K562 (cell line): ENCODE data around the gene CDKL1. TPM values are rescaled to one million over a fixed set of nuclear protein-coding genes. Genes with fewer than 3 reads are reported as not detected.
A peak's percentile ranks its signal among the peaks of the same experiment; 100 is the strongest.
"Not testable (repeated sequence)": the region's sequence is repeated elsewhere in the genome, so short reads cannot be mapped to it uniquely, and the experiment has no call there.

Experiments used
- ATAC-seq: fragments of 200-7000 bp; cut with Tn5 transposase; 3 replicates; pipeline ENCODE4 v1.9.1; 2020; ENCODE audit warnings: moderate library complexity
- BruUV-seq: library from RNA; stranded (reverse); fragments of 400-500 nt; replicated peaks from 2 replicates; lab custom pipeline; 2021; lab: Mats Ljungman, UMichigan
- CTCF ChIA-PET: fragments of 300-600 bp; formaldehyde crosslinking; extraction: SDS; loops from one replicate; lab custom pipeline; 2021; ENCODE audit warnings: low intra/inter-chr PET ratio; lab: Yijun Ruan, JAX
- POLR2A ChIA-PET: fragments of 300-600, 350-650 bp; sonication (Branson Sonifier 250); formaldehyde crosslinking; extraction: SDS; loops from one replicate; lab custom pipeline; 2021; ENCODE audit warnings: antibody characterized with exemption, inconsistent platforms; lab: Yijun Ruan, JAX
- DNase-seq, 4 experiments: peaks; one replicate each; pipeline versions ENCODE4 v3.0.0 to v3.0.0-alpha.2; 2011 to 2018; ENCODE audit warnings: low spot score in 3 of 4, mixed read lengths in 3 of 4; ENCODE audit errors: extremely low read depth in 1 of 4
- FAIRE-seq: peaks from 2 replicates; lab custom pipeline; 2011; peaks lifted over from hg19 to GRCh38; lab: Jason Lieb, UNC
- H2AFZ ChIP-seq: 2 replicates; pipeline ENCODE4 v1.6.0; 2011; ENCODE audit warnings: low read depth, low read length, control low read depth, inconsistent platforms
- H3K27ac ChIP-seq: fragments of 200-600 bp; 3 replicates; pipeline ENCODE4 v1.8.0; 2011; ENCODE audit warnings: low read depth, mild to moderate bottlenecking, control low read depth, inconsistent platforms, low read length, moderate library complexity, mixed read lengths; ENCODE audit errors: extremely low read depth
- H3K27me3 ChIP-seq, 2 experiments: fragments of 300-600 bp in 1 of 2; 2 replicates in 1 of 2; 3 replicates in 1 of 2; pipeline versions ENCODE4 v1.6.0 to v1.8.0; 2011; ENCODE audit warnings: inconsistent platforms in 2 of 2, low read length in 2 of 2, mild to moderate bottlenecking in 1 of 2, mixed read lengths in 1 of 2, moderate library complexity in 1 of 2; ENCODE audit not compliant: control insufficient read depth in 2 of 2, insufficient read depth in 2 of 2
- H3K36me3 ChIP-seq: fragments of 300-600 bp; 3 replicates; pipeline ENCODE4 v1.8.0; 2011; ENCODE audit warnings: mild to moderate bottlenecking, low read length, inconsistent platforms; ENCODE audit not compliant: control insufficient read depth, insufficient read depth
- H3K4me1 ChIP-seq, 2 experiments: fragments of 200-600 bp in 1 of 2; replicated peaks in 1 of 2; 2 replicates in 1 of 2; 3 replicates in 1 of 2; pipeline versions ENCODE4 v1.5.1 to v1.8.0; 2011; ENCODE audit warnings: inconsistent platforms in 2 of 2, low read length in 2 of 2, mild to moderate bottlenecking in 1 of 2, mixed read lengths in 1 of 2, moderate library complexity in 1 of 2; ENCODE audit not compliant: control insufficient read depth in 2 of 2, insufficient read depth in 2 of 2
- H3K4me2 ChIP-seq: 2 replicates; pipeline ENCODE4 v1.6.1; 2011; ENCODE audit warnings: low read length, control low read depth, inconsistent platforms, mixed read lengths; ENCODE audit not compliant: insufficient read depth
- H3K4me3 ChIP-seq: fragments of 200-600 bp; sonication (generic), shearing (Covaris generic); 2 replicates; pipeline ENCODE4 v1.5.1; 2016; ENCODE audit warnings: control low read depth, inconsistent platforms
- H3K79me2 ChIP-seq: fragments of 200-600 bp; 3 replicates; pipeline ENCODE4 v1.8.0; 2011; ENCODE audit warnings: low read length, inconsistent platforms; ENCODE audit not compliant: control insufficient read depth, insufficient read depth
- H3K9ac ChIP-seq, 2 experiments: 2 replicates each; pipeline versions ENCODE4 v1.6.0 to v1.6.1; 2011; ENCODE audit warnings: low read depth in 2 of 2, low read length in 2 of 2, control low read depth in 1 of 2, inconsistent platforms in 1 of 2, mild to moderate bottlenecking in 1 of 2, mixed read lengths in 1 of 2; ENCODE audit not compliant: insufficient read depth in 1 of 2
- H3K9me1 ChIP-seq: one replicate; pipeline ENCODE4 v1.6.0; 2011; ENCODE audit warnings: inconsistent platforms, mild to moderate bottlenecking, low read length, moderate library complexity; ENCODE audit not compliant: control insufficient read depth, insufficient read depth
- H3K9me3 ChIP-seq: replicated peaks from 2 replicates; pipeline ENCODE4 v1.5.1; 2011; ENCODE audit warnings: low read depth, low read length, inconsistent platforms; ENCODE audit not compliant: control insufficient read depth, insufficient read depth
- H4K20me1 ChIP-seq: replicated peaks from 2 replicates; pipeline ENCODE4 v1.6.1; 2011; ENCODE audit warnings: low read length, inconsistent platforms, mixed read lengths; ENCODE audit not compliant: control insufficient read depth, insufficient read depth
- CCAR2 ChIP-seq: fragments of 200-400 bp; formaldehyde crosslinking; IDR thresholded peaks from 2 replicates; pipeline ENCODE4 v1.6.1; 2017; ENCODE audit warnings: mild to moderate bottlenecking, low read depth, low read length
- HEY1 ChIP-seq: fragments of 250-450 bp; sonication (Bioruptor Pico); IDR thresholded peaks from 2 replicates; pipeline ENCODE4 v1.5.0; 2020; ENCODE audit warnings: mild to moderate bottlenecking, moderate library complexity, borderline replicate concordance
- MAZ ChIP-seq, 2 experiments: fragments of 450-650 bp in 1 of 2; sonication (generic) in 1 of 2; formaldehyde crosslinking; IDR thresholded peaks in 1 of 2; conservative IDR thresholded peaks in 1 of 2; 2 replicates each; pipeline versions ENCODE4 v1.4.0 to v1.5.0; 2020; ENCODE audit warnings: mild to moderate bottlenecking in 1 of 2, missing genetic modification reagents in 1 of 2
- TFAM ChIP-seq: fragments of 250-450 bp; sonication (Bioruptor Pico); conservative IDR thresholded peaks from 2 replicates; pipeline ENCODE4 v1.5.0; 2021; ENCODE audit warnings: mild to moderate bottlenecking, moderate library complexity
- ZKSCAN3 ChIP-seq: fragments of 250-450 bp; sonication (Bioruptor Pico); IDR thresholded peaks from 2 replicates; pipeline ENCODE4 v1.4.0; 2020
- ZNF146 ChIP-seq: IDR thresholded peaks from one replicate; pipeline ENCODE4 v1.6.1; 2018; ENCODE audit warnings: missing compliant biosample characterization; ENCODE audit not compliant: unreplicated experiment
- ZNF76 ChIP-seq: fragments of 250-450 bp; sonication (Bioruptor Pico); IDR thresholded peaks from 2 replicates; pipeline ENCODE4 v1.4.0; 2020; ENCODE audit warnings: mild to moderate bottlenecking, moderate library complexity, borderline replicate concordance
- WGBS: fragments of 100-300 bp; shearing (Covaris generic); methylation state at CpG from one replicate; pipeline ENCODE4 v1.1.6; 2016; ENCODE audit warnings: low coverage, mixed read lengths; ENCODE audit not compliant: insufficient coverage; ENCODE audit errors: missing lambda C conversion rate; 5-methylcytosine and 5-hydroxymethylcytosine counted together
- in situ Hi-C: fragments of 300-500 bp; cut with MboI; formaldehyde crosslinking; loops from 4 replicates; pipeline ENCODE4 v1.15.0; 2018; ENCODE audit warnings: inconsistent platforms, mixed read lengths
- intact Hi-C: fragments of 100-400 bp; cut with micrococcal nuclease; formaldehyde crosslinking; loops from 2 replicates; pipeline ENCODE4 v1.14.2; 2022
- polyA plus RNA-seq, 8 experiments: library from polyadenylated mRNA; depleted of rRNA in 4 of 8; stranded (reverse) in 5 of 8; unstranded in 3 of 8; fragments of >200 nt; fragmentation: Nextera tagmentation in 2 of 8; fragmentation: Illumina TruSeq in 1 of 8; extraction: Ambion mirVana in 2 of 8; extraction: Trizol in 1 of 8; gene quantifications; 2 replicates each; pipeline versions ENCODE4 v1.2.1 to v1.2.3, GENCODE V29; 2011 to 2014; ENCODE audit warnings: inconsistent platforms in 1 of 8, missing spikeins in 1 of 8
- total RNA-seq, 7 experiments: library from RNA; depleted of rRNA in 6 of 7; stranded (reverse); fragments of >200 nt in 6 of 7; fragmentation: Illumina TruSeq in 2 of 7; extraction: Trizol in 2 of 7; gene quantifications; 2 replicates each; pipeline versions ENCODE4 v1.2.1 to v1.2.3, GENCODE V29; 2011 to 2021; ENCODE audit warnings: low replicate concordance in 1 of 7
- TF ChIP-seq, protein P1 (sequence below): fragments of 250-450 bp; sonication (Bioruptor Pico); IDR thresholded peaks from 2 replicates; pipeline ENCODE4 v1.4.0; 2020
- TF ChIP-seq, protein P2 (sequence below): sonication (generic); formaldehyde crosslinking; IDR thresholded peaks from 2 replicates; pipeline ENCODE4 v1.8.1; 2023; ENCODE audit warnings: mild to moderate bottlenecking, missing genetic modification reagents
- TF ChIP-seq, protein P3 (sequence below): fragments of 250-450 bp; sonication (Bioruptor Pico); IDR thresholded peaks from 2 replicates; pipeline ENCODE4 v1.6.1; 2021; ENCODE audit warnings: mild to moderate bottlenecking

CDKL1 gene
- total and polyA plus RNA-seq, 9 of the 15 experiments (the other 6 are each of a cell fraction or from before 2014, with no cell fraction given): 2.3 to 35.0 (median 7.5) TPM

DNA sequence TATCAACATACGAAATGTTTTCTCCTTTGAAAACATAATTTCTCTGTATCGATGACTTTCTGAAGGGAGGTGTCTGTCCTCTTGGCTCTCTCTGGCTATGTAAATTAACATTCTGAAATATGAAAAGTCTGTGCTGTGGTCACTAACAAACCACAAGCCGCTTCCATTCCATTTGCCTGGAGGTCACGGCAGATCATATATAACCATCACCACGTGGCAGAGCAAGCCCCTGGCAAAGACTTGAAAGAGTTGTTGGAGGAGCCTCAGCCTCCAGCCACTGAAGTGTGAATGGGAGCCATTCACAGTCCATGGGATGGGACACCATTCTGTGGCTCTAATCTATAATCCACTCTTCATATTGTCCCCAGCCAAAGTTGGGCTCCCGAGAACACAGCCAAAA, 39.6 kb downstream of the CDKL1 start (continued):
- TF ChIP-seq, protein P1, sequence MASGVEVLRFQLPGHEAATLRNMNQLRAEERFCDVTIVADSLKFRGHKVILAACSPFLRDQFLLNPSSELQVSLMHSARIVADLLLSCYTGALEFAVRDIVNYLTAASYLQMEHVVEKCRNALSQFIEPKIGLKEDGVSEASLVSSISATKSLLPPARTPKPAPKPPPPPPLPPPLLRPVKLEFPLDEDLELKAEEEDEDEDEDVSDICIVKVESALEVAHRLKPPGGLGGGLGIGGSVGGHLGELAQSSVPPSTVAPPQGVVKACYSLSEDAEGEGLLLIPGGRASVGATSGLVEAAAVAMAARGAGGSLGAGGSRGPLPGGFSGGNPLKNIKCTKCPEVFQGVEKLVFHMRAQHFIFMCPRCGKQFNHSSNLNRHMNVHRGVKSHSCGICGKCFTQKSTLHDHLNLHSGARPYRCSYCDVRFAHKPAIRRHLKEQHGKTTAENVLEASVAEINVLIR: no peak

DNA sequence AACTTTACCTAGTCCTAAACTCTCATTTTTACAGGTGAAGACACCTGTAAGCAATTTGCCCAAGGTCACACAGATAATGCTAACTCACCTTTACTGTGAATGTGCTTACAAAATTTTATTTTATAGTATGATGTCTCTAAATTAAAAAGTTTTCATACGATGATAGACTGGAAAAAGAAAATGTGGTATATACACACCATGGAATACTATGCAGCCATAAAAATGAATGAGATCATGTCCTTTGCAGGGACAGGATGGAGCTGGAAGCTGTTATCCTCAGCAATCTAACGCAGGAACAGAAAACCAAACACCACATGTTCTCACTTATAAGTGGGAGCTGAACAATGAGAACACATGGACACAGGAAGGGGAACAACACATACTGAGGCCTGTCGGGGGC, 40.4 kb downstream of the CDKL1 start:
- ATAC-seq, H3K4me3 ChIP-seq, H4K20me1 ChIP-seq, H3K9me1 ChIP-seq, POLR2A ChIA-PET, H3K9me3 ChIP-seq, H3K4me1 ChIP-seq, in situ Hi-C loops, H3K36me3 ChIP-seq, DNase-seq, H2AFZ ChIP-seq, H3K4me2 ChIP-seq, H3K79me2 ChIP-seq, BruUV-seq, FAIRE-seq, intact Hi-C loops, H3K27me3 ChIP-seq, H3K9ac ChIP-seq, CTCF ChIA-PET, H3K27ac ChIP-seq: not testable (repeated sequence)
- 72% methylated on average over 3 of the region's 3 CpGs for WGBS
- TF ChIP-seq ZNF146 (CRISPR knock-in tag): peak; percentile 56

DNA sequence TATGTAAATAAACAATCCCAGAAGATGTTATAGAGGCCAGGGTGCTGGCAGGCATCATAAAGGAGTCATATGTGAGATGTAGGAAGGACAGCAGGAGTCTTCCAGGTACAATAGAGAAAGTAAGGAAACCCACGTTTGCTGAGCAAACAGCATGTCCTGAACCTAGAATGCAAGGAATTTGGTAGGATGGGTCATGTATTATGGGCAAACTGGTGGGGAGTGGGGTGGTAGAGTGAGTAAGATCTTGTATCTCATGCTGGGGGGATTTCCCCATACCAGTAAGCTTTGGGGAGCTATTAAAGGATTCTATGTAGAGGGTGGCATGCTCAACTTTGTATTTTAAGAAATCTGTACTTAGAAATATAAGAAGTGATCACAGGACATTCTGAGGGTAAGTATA, 41.0 kb downstream of the CDKL1 start:
- Histone ChIP-seq H3K79me2 (no peaks in the 10 kb centered on the region), H2AFZ (no peak overlapping the region), H3K27ac (no peak overlapping the region), H4K20me1 (no peaks in the 10 kb centered on the region), H3K9me1 (no peaks in the 10 kb centered on the region), H3K4me2 (no peak overlapping the region), H3K36me3 (no peaks in the 10 kb centered on the region), H3K4me3 (no peak overlapping the region), H3K9ac (no peak overlapping the region), H3K9me3 (no peaks in the 10 kb centered on the region), H3K27me3 (no peaks in the 10 kb centered on the region), H3K4me1 (no peaks in the 10 kb centered on the region; a peak in 2 of 5 replicates)
- 40% methylated on average over 1 of the region's 1 CpG for WGBS
- in situ Hi-C loops: no loop called here
- ChIA-PET POLR2A (no interaction called here), CTCF (no interaction called here)
- no peak for FAIRE-seq
- intact Hi-C loops: no loop called here
- DNase-seq: no peak
- no peak for ATAC-seq
- BruUV-seq: no TSS peak
- no peak for TF ChIP-seq HEY1 (CRISPR knock-in tag)
- no peak for TF ChIP-seq ZKSCAN3 (CRISPR knock-in tag)
- TF ChIP-seq TFAM (CRISPR knock-in tag): no peak
- TF ChIP-seq MAZ (CRISPR knock-in tag; conservative IDR thresholded peaks at IDR 0.05 in 1 of 2, IDR thresholded peaks at IDR 0.05 in 1 of 2): no peak
- TF ChIP-seq, protein P2, sequence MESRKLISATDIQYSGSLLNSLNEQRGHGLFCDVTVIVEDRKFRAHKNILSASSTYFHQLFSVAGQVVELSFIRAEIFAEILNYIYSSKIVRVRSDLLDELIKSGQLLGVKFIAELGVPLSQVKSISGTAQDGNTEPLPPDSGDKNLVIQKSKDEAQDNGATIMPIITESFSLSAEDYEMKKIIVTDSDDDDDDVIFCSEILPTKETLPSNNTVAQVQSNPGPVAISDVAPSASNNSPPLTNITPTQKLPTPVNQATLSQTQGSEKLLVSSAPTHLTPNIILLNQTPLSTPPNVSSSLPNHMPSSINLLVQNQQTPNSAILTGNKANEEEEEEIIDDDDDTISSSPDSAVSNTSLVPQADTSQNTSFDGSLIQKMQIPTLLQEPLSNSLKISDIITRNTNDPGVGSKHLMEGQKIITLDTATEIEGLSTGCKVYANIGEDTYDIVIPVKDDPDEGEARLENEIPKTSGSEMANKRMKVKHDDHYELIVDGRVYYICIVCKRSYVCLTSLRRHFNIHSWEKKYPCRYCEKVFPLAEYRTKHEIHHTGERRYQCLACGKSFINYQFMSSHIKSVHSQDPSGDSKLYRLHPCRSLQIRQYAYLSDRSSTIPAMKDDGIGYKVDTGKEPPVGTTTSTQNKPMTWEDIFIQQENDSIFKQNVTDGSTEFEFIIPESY (CRISPR knock-in tag): no peak
- no peak for TF ChIP-seq CCAR2
- TF ChIP-seq, protein P3, sequence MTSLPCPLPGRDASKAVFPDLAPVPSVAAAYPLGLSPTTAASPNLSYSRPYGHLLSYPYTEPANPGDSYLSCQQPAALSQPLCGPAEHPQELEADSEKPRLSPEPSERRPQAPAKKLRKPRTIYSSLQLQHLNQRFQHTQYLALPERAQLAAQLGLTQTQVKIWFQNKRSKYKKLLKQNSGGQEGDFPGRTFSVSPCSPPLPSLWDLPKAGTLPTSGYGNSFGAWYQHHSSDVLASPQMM: no peak
- TF ChIP-seq ZNF76: no peak
